Cardiac septum (tissue), 1 donor: ENCODE data around the gene JAK1. TPM values are rescaled to one million over a fixed set of nuclear protein-coding genes. Genes with fewer than 3 reads are reported as not detected.

Source experiments
- DNase-seq: peaks from one replicate; pipeline ENCODE4 v3.0.0-alpha.2; 2020; ENCODE audit warnings: low spot score
- intact Hi-C: fragments of 100-400 bp; cut with DNase I; formaldehyde crosslinking; loops from one replicate; pipeline ENCODE4 v1.14.0; 2022
- total RNA-seq: library from RNA; stranded (reverse); fragmentation: NEBNext Ultra II Directional; extraction: Animal tissue kit (Norgen Biotek cat#: 25700); gene quantifications from one replicate; pipeline ENCODE4 v1.2.1, GENCODE V29; 2021
- donor health status: DM: no; HTN: no; CAD: no.

The JAK1 gene
- total RNA-seq, 1 donor from 2014 or later: 76.4 TPM

GRCh38 chr1:64981601-64982533 lies 15.5 kb upstream of the JAK1 start:
- no peak for DNase-seq
- intact Hi-C loops: no loop called here

GRCh38 chr1:64980745-64981600 lies 14.6 kb upstream of the JAK1 start:
- no peak for DNase-seq
- intact Hi-C loops: no loop called here

DNA sequence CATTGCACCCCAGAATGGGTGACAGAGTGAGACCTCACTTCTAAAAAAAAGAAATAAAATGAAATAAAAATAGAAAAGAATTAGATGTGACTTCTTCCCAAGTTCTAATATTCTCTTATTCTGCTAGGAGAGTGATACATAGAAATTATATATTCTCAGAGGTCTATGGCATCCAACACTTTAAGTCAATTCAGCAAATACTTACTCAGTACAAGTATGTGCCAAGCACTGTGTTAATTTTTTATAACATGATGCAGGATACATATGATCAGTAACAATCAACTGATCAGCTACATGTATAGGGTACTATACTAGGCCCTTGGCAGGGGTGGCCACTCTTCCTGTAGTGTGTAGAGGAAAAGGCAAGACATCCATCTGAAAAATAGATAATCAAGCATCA lies 13.0 kb upstream of the JAK1 start:
- DNase-seq: no peak
- intact Hi-C loops: no loop called here

DNA sequence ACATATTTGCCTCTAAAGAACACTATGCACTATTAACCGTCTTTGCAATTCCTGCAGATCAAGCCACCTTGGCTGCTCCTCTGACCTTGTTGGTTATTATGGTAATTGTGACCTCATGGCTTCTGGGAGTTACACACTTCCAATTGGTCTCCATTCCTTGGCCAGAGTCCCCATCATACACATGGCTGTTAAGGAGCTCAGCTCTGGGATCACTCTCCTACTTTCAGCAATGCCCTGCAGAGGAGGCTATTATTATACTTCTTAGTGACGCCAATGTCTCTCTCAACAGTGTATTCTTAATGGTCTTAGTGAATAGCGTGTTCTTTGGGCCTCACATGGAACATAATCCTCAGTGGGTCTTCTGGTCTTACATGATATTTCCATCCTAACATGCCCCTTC lies 10.0 kb upstream of the JAK1 start:
- DNase-seq: no peak
- intact Hi-C loops: no loop called here

DNA sequence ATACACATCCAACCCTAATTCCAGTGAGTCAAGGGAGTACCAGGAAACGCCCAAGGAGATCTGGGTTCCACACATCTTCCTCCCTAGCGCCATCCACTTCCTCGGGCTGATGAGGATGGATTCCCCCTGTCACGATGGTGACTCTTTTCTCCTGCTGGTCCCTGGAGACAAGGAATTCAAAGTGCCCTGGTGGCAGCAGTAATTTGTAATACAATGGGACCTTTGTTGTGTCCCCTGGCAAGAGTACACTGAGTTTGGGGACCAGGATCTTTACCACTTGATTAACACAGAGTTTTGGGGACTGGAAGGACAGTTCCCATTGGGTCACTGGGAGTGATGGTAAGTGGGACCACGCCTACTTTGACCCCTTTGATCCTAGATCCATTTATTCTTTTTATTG lies 9.4 kb upstream of the JAK1 start:
- intact Hi-C loops: no loop called here
- DNase-seq: no peak

GRCh38 chr1:64975127-64975526 lies 8.8 kb upstream of the JAK1 start:
- no peak for DNase-seq
- intact Hi-C loops: no loop called here

DNA sequence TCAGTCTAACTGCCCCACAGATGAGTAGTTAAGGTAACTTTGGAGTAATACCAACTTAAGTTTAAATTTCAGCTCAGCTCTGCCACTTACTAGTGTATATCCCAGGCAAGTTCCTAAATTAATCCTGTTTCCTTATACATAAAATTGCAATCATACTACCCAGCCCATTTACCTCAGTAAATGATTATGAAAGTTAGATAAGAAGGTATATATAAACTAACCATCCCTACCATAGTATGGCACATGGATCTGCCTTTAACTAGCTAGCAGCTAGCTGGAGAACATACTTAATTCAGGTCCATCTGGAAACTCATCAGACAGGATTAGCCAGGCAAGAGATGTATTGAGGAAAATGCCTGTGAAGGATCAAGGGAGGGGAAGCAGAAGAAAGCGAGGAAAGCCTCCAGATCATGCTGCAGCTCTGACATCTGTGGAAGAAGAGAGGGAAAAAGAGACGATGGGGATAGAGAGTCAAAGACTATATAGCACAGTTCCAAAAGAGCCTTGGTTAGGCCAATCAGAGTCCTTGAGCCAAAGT lies 8.0 kb upstream of the JAK1 start:
- DNase-seq: no peak
- intact Hi-C loops: no loop called here

GRCh38 chr1:64973061-64973647 lies 6.8 kb upstream of the JAK1 start:
- no peak for DNase-seq
- intact Hi-C loops: no loop called here

- no peak for DNase-seq
- intact Hi-C loops: loop anchor here (5.0 kb wide), 2 partner anchors 72 to 222 kb away; partner anchors contain the start of gene RAVER2
Observed at GRCh38 chr1:64969305-64970046, 3.1 kb upstream of the JAK1 start.

DNA sequence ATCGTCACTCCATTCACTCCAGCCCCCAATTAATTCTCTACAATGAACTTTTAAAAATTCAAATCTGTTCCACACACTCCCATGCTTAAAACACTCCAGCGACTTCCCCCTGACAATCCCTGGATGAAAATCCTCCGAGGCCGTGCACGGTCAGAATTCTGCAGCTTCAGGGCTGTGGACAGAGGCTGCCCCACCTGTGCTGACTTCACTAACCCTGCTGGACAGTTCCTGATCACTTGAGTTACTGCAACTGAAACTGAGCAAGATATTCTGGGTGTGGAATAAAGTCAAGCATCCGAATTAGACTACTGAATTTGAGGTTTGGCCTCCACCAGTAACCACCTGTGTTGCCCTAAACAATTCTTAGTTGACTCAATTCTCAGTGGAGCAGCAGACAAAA lies 1.0 kb upstream of the JAK1 start:
- intact Hi-C loops: loop anchor here (2.0 to 5.0 kb wide), 3 partner anchors 70 to 220 kb away; partner anchors contain the start of gene RAVER2
- DNase-seq: no peak

DNA sequence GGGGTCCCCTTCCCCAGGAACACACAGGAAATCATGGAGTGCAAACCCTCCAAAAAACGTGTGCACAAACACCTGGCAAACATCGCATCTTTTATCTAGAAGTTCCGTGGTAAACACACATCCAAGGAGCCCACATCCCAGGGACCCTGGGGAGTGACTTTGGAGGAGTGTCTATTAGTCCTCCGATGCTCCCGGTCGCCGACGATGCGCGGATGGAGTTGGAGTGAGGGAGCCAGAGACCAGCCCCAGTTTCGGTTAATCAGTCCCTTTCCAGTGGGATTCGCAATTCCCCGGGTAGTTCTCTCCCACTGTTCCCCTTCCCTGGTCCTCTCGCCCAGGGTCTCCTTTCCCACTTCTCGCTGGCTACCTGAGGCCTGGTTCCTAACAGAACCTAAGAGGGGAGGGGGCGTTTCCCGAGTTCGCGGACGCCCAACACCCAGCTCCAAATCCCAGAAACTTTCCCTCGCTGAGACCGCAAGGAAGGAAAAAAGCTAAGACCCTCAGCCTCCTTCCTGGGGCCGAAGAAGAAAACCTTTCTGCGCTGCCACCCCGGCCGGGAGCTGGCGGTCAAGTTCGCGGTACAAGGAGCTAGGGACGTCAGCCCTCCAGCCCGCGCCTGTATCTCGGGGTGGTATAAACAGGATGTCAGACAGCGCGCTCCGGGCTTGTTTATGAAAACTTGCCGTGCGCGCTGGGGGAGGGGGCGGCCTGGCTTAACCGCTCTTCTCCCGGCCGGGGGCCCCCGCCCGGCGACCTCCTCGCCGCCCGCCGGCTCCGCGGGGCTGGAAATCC lies 787 bp downstream of the JAK1 start:
- intact Hi-C loops: loop anchor here (1.0 to 5.0 kb wide), 4 partner anchors 37 to 218 kb away; partner anchors contain the start of gene RAVER2
- DNase-seq: peak; percentile 81

DNA sequence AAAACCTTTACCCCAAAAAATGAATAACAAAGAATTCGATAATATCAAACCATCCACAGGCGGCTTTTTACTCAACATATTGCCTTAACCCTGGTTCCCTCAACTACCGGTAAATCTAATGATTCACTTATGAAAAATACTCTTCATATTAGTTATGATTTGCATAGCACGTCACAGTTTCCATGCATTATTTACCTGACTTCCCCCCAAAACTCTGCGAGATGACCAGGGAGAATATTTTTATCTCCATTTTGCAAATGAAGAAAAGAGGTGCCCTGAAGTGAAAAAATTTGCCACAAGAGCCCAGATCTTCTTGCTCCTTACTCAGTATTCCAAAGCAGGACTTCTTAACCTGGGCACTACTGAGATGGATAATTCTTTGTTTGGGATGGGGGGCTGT lies 2.9 kb downstream of the JAK1 start:
- DNase-seq: no peak
- intact Hi-C loops: no loop called here

- intact Hi-C loops: no loop called here
- DNase-seq: no peak
Observed at GRCh38 chr1:64962441-64962840, 3.9 kb downstream of the JAK1 start.

DNA sequence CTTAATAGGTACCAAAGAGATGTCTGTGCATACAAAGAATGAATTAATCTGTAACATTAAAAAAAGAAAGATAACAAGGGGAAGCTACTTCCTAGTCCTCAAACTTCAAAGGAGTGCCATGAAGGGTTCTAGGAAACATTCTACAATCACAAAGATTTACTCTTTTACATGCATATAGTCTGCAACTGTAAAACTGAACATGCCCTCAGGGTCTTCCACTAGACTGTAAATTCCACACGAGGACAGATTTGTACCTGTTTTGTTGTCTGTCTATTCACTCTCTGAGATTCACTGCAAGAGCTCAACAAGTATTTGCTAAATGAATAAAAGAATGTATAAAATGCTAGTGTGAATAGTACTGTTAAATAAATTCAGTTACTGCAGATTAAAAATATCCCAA lies 4.4 kb downstream of the JAK1 start:
- DNase-seq: no peak
- intact Hi-C loops: no loop called here

GRCh38 chr1:64960731-64961130 lies 5.6 kb downstream of the JAK1 start:
- intact Hi-C loops: no loop called here
- no peak for DNase-seq

- DNase-seq: no peak
- intact Hi-C loops: no loop called here
Observed at GRCh38 chr1:64959986-64960385, 6.4 kb downstream of the JAK1 start.

DNA sequence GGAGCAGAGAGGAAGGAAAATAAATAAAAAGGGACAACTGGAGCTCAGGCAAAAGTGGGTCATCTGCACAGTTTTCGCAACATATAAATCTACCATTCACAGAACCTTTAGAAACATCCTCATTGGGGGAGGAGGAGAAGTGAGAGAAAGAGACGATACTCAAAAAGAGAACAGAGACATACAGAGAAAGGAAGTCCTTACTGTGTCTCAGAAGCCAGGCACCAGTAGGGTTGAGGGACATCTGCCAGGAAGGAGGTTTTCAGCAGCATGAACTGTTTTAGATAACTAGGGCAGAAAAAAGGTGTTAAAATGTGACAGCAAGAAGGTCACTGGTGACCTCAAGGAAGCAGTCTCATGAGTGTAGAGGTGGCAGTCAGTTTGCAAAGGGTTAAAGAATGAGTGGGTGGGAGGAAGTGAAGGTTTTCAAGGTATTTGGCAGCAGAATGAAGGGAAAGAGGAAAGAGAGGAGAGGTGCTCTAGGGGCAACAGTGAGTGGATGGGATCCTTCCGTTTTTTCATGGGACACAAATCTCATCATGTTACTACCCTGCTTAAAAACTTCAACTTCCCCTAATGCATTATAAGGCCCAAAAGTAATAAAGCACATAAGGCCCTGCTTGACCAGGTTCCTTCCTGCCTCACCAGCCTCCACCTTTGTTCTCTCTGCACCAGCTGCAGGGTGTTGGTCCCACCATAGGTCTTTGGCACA lies 9.5 kb downstream of the JAK1 start:
- intact Hi-C loops: no loop called here
- no peak for DNase-seq
